GM18867 (cell line): ENCODE results near the gene LSM3.

Source experiments
- ATAC-seq: cut with Tn5 transposase; IDR thresholded peaks from one replicate; pipeline ENCODE4 v1.9.1; 2021; ENCODE audit warnings: mild to moderate bottlenecking, moderate library complexity; ENCODE audit not compliant: unreplicated experiment

The LSM3 gene

GRCh38 chr3:14188041-14188754, 9.6 kb downstream of the LSM3 start:
- no peak for ATAC-seq

DNA sequence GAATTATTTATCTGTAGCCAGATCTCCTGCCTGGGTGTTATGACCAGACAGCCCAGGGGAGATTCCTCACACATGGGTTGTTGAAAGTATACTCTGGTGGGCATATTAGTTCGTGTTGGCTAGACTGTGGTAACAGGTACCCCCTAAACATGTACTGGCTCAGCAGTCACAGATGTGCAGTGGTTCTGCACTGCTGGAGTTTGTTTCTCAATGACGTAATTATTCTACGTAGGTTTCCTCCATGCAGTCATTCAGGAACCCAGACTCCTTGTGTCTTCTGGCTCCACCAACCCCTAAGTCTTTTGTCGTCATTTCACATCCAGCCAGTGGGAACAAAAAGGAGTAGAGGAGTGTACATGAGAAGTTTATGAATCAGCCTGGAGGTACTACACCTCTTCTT, 16.2 kb downstream of the LSM3 start:
- ATAC-seq: no peak

DNA sequence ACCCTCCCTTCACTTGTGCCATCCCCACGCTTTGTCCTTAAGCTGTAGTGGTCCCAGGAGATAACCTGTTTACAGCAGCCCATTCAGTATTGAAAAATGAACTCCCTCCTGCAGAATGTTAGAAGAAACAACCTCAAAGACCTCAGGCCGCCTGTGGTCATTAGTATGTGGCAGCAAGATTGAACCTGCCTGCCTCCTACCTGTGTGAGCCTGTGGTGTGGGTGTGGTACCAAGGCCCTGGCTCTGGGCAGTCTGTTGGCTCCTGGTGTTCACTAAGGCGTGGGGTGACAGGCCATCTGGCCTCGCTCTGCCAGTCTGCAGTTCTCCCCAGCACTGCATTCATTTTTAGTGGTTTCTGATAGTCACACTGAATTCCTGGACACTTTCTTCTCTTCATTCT, 21.0 kb downstream of the LSM3 start:
- no peak for ATAC-seq

GRCh38 chr3:14200276-14200675, 21.7 kb downstream of the LSM3 start:
- ATAC-seq: no peak

DNA sequence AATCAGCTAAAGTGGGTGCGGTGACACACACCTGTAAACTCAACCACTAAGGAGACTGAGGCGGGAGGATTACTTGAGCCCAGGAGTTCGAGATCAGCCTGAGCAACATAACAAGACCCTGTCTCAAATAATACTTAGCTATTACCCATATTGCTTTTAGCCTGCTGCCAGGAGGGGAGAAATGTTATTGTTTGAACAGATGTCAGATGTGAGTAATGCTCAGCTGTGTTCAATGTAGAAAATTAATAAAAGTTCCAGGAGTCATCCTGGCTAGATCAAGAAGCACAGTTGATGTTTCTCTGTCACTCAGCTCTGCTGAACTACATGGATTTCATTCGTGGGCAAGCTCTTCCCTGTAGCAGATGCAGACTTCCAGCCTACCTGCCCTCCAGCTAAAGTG, 22.2 kb downstream of the LSM3 start:
- ATAC-seq: no peak

DNA sequence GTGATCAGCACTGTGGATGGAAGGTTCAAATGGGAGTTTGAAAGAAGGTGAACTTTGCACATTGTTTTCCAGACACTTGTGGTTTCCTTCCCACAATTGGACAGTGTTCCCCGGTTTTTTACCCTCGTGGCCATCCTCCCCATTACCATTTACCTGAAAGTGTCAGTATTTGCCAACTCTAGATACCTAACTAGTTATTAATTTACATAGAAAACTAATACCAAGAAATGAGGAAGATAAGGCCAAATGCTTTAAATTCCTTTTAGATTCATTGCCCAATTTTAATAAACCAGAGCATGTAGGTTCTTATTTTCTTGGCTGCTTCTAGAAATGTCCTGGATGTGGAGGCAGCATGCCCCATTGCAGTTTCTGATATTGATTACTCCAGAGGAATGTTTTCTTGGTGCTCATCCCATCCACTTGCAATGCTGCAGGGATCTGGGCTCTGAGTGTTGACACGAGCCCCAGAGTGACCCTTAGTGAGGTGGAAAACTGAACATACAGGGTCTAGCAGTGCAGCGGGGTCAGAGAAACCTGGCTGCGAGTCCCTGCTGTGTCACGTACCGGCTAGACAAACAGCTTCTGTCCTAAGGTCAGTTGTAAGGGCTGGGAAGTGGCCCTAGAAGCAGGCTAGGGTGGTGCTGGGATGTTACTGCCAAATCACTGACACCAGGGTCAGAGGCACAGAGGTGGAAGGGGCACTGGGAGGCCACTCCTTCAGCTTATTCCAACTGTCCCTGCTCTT, 23.5 kb downstream of the LSM3 start:
- no peak for ATAC-seq

GRCh38 chr3:14202874-14203520, 24.4 kb downstream of the LSM3 start:
- ATAC-seq: no peak

DNA sequence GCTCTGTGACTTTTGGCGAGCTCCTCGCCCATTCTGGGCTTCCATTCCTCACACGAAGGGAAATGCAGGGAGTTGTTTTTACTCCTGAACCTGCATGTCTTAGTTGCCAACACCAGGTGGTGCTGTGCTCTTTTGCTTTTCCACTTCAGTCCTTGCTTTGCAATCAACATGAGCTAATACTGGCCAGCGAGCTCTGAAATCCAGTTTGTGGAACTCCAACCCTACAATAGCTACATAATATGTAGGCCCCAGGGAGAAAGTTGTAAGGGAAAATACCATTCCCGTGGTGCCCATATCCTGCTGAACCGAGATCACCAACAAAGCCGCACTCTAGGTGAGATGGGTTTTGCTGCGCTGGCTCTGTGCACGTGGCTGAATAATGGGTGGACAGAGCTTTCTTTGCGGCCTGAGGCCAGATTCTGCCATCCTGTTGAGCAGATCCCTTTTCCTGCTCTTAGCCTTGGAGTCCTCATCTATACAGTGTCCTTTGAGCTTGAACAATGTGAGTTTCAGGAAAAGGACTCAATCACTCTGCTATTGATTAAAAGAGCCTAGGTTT, 25.0 kb downstream of the LSM3 start:
- no peak for ATAC-seq

DNA sequence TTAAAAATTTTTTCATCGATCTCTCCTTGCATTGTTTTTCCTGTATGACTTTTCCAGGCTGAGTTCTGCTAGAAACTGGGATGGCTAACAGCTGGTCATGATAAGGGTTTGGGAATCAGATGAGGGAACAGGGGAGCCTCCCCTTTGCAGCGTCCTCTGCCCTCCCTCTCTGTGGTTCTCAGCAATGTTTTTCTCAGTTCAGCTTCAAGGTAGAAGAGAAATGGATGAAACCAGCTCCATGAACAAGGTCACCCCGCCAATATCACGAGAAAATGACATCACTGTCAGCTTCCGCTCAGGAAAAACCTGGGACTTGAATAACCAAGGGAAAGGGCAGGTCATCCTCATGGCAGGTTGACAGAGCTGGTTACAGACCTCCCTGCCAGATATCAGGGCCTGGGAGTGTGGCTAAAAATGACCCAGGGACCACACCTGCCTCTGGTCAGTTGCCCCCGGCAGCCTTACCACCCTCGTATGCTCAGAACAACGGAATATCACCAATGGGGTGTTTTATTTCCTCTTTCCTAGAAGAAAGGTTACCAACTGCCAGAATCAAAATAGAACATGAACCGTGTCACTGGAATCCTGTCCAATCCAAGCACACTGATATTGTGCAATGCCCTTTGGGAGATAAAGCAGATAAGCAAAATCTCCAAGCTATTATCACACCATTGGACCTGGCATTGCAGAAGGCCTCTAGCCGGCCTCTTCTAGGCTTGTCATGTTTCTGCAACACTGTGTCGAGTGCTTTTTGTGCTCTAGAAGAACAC, 26.1 kb downstream of the LSM3 start:
- no peak for ATAC-seq

DNA sequence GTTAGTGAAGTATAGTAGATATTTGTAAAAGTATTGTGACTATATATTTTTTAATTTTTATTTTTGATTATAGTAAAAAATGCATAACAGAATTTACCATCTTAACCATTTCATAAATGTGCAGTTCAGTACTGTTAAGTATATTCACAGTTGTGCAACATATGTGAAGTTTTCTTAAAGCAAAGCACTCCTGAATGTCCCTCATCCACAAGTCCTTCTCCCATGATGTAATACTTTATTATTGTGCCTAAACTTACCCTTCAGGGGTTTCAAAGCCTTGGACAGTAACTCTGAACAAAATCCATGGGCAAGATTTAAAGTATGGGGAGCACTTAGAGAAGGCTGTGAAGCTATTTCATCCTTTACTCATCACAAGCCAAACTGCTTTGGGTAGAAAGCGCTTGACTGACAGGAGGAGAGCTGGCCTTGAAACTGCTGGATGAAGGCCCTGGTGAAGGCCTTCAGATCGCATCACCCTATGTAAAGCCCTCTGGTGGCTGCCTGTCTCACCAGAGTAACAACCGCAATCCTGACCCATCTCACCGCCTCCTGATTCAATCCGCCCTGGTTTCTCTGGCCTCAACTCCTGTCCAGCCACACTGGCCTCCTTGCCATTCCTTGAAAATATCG, 28.0 kb downstream of the LSM3 start:
- no peak for ATAC-seq

DNA sequence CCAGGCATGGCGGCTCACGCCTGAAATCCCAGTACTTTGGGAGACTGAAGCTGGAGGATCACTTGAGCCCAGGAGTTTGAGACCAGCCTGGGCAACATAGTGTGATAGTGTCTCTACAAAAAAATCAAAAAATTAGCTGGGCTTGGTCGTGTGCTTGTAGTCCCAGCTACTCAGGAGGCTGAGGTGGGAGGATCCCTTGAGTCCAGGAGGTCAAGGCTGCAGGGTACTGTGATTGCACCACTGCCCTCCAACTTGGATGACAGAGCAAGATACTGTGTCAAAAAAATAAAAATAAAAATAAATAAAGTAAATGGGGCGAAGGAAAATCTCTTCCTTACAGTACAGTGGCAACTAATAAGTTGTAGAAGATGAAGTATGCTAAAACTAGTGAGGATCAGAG, 29.6 kb downstream of the LSM3 start:
- no peak for ATAC-seq

DNA sequence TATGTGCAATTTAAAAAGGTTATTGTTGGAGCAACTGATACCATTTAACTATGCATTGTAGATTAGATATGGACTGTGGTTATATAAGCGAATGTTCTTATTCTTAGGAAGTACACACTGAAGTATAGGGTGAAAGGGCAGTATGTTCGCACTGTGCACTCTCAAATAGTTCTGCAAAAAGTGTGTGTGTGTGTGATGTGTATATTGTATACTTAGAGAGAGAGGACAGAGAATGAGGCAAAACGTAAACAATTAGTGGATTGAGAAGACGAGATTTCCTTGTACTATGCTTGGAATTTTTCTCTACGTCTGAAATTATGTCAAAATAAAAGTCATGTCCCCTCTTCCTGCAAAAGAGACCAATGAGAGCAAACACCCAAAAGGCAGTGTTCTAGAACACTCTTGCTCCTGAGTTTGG, 30.4 kb downstream of the LSM3 start:
- ATAC-seq: no peak

DNA sequence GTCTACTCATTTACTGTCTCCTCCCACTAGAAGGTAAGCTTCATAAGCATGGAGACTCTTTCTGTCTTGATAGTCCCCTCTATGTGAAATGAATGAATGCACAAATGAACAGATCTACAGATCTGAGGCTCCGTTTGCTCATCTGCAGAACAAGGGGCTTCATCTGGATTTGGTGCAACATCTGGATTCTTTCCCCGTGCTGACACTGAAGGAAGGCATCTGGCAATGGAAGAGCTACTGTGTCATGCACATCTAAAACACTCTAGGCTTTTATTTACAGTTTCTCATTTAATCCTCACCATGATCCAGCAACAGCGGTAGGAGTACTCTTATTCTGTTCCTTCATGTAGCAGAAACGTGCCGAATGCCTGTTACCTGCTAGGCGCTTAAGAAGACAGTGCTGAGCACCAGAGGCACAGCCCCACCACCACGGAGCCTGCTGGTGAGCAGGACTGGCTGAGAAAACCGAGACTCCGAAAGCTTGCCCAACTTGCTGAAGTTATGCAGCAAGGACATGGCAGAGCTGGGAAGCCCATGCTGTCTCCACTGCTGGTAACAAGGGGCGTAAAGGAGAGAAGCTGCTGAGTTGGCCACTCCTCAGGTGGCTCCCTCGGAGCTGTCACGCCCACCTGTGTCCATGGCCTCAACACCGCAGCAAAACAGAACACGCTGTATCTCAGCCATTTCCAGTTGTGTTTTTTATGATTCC, 31.1 kb downstream of the LSM3 start:
- ATAC-seq: no peak

DNA sequence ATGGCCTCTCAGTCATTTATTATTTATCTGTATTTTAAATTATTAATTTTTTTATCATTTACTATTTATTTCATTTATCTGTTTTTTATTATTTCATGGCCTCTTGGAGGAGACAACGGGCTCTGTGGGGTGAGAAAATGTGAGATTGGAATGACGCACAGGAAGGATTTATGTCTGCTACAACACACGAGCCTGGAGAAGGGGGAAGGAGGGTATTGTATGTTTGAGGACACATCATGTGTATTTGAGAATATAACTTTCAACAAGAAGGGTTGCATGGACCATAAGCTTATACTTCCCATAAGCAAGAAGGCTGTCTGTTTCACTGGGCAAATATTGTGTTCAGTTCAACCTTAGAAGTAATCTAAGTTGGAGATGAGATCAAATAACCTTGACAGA, 31.7 kb downstream of the LSM3 start:
- ATAC-seq: no peak

GRCh38 chr3:14210843-14211594, 32.4 kb downstream of the LSM3 start:
- no peak for ATAC-seq

DNA sequence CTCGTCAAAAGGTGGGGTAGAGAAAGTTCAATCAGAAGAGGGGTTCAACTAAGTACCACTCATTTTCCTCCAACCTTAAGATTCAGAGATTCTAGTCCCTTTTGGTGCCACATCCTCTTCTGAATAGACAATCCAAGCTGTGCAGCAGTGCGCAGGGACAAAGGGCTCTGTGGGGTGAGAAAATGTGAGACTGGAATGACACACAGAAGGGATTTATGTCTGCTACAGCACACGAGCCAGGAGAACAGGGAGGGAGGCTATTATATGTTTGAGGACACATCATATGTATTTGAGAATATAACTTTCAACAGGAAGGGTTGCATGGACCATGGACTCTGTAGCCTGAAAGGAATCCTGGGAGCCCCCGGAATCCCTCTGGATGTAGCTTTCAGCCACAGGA, 33.0 kb downstream of the LSM3 start:
- no peak for ATAC-seq

GRCh38 chr3:14212032-14212431, 33.4 kb downstream of the LSM3 start:
- no peak for ATAC-seq

DNA sequence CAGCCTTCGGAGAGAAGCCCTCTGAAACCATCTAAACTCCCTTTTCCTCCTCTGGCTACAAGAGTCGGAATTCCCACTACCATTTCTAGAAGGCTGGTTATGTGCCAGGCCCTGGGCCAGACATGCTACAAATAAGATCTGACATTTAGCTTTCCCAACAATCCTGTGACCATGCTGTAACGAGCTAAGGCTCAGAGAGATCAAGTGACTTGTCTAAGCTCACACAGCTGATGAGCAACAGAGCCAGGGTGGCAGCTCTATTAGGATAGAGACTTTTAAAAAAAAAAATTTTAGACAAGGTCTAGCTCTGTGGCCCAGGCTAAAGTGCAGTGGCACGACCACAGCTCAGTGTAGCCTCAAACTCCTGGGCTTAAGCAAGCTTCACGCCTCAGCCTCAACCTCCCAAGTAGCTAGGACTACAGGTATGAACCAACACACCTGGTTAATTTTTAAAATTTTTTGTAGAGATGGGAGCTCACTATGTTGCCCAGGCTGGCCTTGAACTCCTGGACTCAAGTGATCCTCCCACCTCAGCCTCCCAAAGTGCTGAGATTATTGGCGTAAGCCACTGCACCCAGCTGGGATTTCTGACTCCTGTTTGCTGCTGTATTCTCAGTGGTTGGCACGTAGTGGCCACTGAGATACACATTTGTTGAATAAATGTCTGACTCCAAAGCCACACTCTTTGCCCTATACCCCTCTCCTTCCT, 34.6 kb downstream of the LSM3 start:
- ATAC-seq: no peak

DNA sequence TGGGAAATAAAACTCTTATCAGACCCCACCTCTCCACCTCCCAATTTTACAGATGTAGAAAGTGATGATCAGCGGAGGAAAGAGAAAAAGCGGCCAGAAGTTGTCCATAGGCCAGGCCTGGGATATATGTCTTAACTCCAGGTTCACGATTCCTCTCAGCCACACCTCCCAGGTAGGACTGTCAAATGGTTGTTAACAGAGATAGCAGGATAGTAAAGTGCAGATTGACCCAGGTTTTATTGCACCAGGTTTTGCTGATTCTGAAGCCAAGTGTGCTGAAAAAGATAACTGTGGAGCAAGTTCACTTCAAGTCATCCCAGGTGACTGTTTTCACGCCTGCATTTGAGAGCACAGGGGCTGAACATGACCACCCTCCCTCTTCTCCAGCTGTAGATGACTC, 36.1 kb downstream of the LSM3 start:
- no peak for ATAC-seq
